ENCODE results near the gene MORN1.
"Not testable (repeated sequence)": the region's sequence is repeated elsewhere in the genome, so short reads cannot be mapped to it uniquely, and the experiment has no call there.

The MORN1 gene

DNA sequence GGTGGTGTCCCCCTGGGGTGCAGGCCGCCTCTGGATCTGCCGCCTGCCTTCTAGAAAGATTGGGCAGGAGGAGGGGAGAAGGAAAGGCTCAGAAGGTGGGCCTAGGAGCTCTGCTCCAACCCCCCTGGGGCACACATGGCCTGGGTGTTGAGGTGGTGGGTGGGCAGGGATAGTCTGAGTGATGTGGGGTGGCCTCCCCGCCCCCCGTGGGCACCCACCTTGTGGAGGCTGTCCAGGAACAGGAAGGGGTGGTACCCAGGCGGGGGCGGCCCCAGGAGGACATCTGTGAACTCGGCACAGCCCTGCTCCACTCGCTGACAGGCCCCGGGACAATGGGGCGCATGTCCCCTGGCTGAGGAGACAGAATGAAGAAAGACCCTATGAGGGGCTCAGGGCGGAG is 54.9 kb downstream of the MORN1 start:
- ATAC-seq (ENCODE audit: low read depth) (no peak), DNase-seq (ENCODE audit: low spot score in 2 of 2) (no peak)
- Mint-ChIP-seq H3K4me3 (no peak overlapping the region), H3K9me3 (no peaks in the 10 kb centered on the region), H3K27me3 (peaks cover 3% of the 10 kb centered on the region), H3K4me1 (peaks cover 3% of the 10 kb centered on the region), H3K27ac (no peak overlapping the region), H3K36me3 (no peaks in the 10 kb centered on the region)

DNA sequence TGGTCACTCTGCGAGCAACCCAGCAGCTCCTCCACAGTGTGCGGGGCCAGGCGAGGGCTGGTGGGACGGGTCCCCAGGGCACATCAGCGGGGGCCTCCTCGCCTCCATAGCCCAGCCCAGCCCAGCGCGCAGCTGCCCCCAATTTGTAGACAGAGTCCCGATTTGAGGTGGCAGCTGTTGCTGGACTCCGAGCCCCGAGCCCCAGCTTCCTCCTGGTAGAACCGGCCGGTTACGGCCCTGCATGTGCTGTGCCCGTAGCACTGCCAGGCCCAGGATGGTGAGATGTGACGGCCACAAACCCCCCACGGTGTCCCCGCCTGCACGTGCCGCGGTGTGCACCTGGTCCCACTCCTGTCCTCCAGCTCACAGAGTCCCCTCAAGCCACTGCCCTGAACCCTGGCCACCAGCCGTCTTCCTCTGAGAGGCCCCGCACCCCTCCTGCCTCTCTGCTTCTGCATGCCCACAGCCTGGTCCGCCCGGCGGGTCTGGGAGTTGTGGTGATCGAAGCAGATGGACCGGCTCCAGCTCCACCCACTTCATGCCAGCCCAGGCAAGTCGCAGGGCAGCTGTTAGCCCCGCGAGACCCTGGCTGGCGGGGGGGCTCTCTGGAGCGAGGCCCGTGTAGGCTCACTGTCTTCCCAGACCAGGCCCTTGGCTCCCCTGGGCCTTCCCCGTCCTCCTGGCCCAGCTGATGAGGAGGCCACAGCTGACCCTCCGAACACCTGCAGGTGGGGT is 55.5 kb downstream of the MORN1 start:
- DNase-seq (ENCODE audit: low spot score in 2 of 2) (no peak), ATAC-seq (ENCODE audit: low read depth) (no peak)
- H3K27ac Mint-ChIP-seq: peak overlapping the region; percentile 50
- no peaks in the 10 kb centered on the region for H3K9me3 Mint-ChIP-seq
- no peak overlapping the region for H3K4me3 Mint-ChIP-seq
- H3K27me3 Mint-ChIP-seq: peaks cover 3% of the 10 kb centered on the region
- H3K4me1 Mint-ChIP-seq: peaks cover 3% of the 10 kb centered on the region
- no peaks in the 10 kb centered on the region for H3K36me3 Mint-ChIP-seq

DNA sequence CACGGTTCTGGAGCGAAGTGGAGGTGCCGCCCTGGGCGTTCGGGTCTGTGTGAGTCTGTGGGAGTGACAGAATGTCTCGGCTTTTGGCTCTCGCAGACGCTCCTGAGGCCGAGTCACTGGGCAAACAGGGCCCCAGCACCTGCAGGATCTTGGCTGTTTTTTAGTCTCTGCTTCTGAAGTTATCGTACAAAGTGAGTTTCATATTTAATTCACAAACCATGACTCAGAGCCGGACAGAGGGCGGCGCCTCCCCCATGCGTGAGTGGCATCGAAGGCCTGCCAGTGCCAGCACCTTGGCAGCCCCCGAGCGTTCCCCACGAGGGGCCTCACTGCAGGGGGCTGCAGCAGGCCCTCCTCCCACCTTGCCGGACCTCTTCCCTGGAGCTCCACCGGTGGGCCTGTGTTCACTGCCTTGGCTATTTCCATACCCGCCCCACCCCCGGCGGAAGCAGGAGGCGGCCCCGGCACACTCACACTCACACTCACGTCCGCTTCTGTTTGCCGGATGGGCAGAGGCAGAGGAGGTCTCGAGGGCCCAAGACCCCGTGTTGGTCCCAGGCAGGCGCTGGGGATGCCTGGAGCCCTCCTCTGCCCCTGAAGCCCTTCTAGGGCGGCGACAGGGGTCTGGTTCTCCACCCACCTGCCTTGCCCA is 56.3 kb downstream of the MORN1 start:
- Mint-ChIP-seq H3K9me3 (no peaks in the 10 kb centered on the region), H3K36me3 (no peaks in the 10 kb centered on the region), H3K27me3 (peaks cover 3% of the 10 kb centered on the region), H3K27ac (no peak overlapping the region), H3K4me3 (no peak overlapping the region), H3K4me1 (no peaks in the 10 kb centered on the region)
- ATAC-seq (ENCODE audit: low read depth) (no peak), DNase-seq (ENCODE audit: low spot score in 2 of 2) (no peak)

DNA sequence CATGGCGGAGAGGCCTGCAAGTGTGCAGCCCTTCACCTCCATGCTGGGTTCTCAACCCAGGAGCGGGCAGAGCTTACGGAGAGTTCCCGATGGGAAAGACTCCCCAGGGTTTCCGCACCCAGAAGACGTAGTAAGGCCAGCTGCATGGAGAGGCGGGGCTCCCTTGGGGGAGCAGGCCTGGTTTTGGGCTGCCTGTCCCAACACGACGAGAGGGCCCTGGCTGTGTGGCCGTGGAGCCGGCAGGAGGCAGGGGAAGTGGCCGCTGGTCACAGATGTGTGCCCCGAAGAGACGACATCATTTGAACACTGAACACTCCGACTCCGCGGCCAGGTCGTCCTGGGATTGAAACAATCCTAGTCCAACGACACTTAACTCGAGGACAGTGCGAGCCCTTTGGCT is 57.0 kb downstream of the MORN1 start:
- no peaks in the 10 kb centered on the region for H3K36me3 Mint-ChIP-seq
- ATAC-seq (ENCODE audit: low read depth) (no peak), DNase-seq (ENCODE audit: low spot score in 2 of 2) (no peak)
- no peak overlapping the region for H3K27ac Mint-ChIP-seq
- H3K4me1 Mint-ChIP-seq: no peaks in the 10 kb centered on the region
- no peak overlapping the region for H3K4me3 Mint-ChIP-seq
- no peaks in the 10 kb centered on the region for H3K9me3 Mint-ChIP-seq
- H3K27me3 Mint-ChIP-seq: peaks cover 3% of the 10 kb centered on the region

DNA sequence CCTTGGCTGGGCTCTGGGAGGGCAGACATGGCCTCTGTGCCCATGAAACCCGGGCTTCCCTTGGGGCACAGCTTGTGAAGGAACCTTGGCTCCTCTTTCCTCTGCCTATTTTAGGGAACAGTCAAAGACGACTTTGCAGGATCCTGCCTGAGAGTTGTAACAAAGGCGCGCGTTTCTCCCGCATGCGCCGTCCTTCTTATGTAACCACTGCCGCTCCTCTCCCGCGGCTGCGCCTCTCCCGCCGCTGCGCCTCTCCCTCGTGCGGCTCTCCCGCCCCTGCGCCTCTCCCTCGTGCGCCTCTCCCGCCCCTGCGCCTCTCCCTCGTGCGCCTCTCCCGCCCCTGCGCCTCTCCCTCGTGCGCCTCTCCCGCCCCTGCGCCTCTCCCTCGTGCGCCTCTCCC is 59.8 kb downstream of the MORN1 start:
- not testable (repeated sequence) for H3K4me1 Mint-ChIP-seq; H3K9me3 Mint-ChIP-seq; H3K27me3 Mint-ChIP-seq; ATAC-seq (ENCODE audit: low read depth); H3K36me3 Mint-ChIP-seq; H3K4me3 Mint-ChIP-seq; DNase-seq (ENCODE audit: low spot score in 2 of 2); H3K27ac Mint-ChIP-seq

DNA sequence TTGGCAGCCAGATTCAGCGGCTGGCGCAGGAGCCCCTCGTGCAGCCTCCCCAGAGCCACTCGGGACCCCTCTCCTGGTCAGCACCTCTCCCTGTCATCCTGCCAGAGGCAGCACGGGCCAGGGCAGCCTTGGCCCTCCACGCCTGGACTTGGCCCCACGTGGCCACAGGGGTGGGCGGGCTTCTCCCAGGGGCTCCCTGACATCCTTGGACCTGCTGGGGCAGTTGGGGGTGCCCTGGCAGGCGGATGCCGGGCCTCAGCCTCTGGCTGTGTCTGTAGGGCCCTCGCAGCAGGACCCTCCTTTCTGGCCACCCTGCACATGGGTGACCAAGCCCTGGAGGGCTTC is 60.2 kb downstream of the MORN1 start:
- Mint-ChIP-seq H3K9me3 (no peaks in the 10 kb centered on the region), H3K36me3 (no peaks in the 10 kb centered on the region), H3K27ac (no peak overlapping the region), H3K4me3 (no peak overlapping the region), H3K27me3 (peaks cover 3% of the 10 kb centered on the region), H3K4me1 (peaks cover 5% of the 10 kb centered on the region)
- no peak for ATAC-seq (ENCODE audit: low read depth)
- DNase-seq (ENCODE audit: low spot score in 2 of 2): no peak

DNA sequence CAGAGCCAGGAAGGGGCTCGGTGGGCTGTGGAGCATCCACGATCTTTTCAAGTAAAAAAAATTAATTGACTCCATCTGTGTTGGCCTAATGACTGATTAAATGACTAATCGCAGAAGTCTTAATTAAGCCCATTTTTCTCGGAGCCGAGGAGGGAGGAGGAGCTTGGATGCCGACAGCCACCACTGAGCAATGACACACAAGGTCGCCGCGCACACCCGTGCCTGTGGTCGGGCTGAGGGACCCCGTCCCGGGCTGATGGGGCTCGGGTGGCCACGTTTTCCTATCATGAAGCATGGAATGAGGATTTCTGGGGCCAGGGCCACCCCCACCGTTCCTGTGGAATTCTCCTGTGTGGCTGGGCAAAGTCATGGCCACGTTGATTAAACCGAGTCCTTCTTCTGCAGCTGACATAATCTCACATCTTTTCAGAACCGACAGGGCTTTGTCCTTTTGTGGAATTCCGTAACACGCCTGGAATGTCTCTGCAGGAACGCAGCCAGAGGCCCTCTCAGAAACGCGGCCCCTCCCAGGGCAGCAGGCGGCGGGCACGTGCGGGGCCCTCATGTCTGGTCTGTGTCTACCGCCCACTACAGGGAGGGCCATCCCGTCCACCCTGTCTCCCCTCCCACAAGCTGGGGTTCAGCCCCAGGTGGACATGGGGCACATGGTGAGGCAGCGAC is 60.7 kb downstream of the MORN1 start:
- Mint-ChIP-seq H3K4me3 (no peak overlapping the region), H3K4me1 (peaks cover 5% of the 10 kb centered on the region), H3K9me3 (no peaks in the 10 kb centered on the region), H3K36me3 (no peaks in the 10 kb centered on the region), H3K27me3 (peaks cover 3% of the 10 kb centered on the region), H3K27ac (no peak overlapping the region)
- DNase-seq (ENCODE audit: low spot score in 2 of 2) (no peak), ATAC-seq (ENCODE audit: low read depth) (no peak)

DNA sequence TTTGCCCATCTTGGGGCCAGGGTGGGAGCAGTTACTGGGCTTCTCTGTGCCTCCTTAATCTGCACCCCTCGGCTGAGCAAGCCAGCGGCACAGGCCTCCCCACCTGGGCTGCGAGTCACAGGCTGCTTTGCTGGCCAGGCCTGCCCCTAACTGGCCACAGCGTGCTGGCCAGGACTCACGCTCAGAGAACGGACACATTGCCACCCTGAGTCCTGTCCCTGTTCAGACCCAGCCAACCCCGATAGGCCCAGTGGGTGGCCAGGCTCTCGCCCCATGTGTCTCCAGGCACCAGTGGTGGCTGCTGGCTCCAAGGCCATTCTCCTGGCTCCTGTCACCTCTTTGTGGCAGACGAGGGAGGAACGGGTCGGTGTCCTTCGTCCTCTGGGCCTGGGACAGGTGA is 61.3 kb downstream of the MORN1 start:
- H3K9me3 Mint-ChIP-seq: peaks cover 2% of the 10 kb centered on the region
- no peak for DNase-seq (ENCODE audit: low spot score in 2 of 2)
- peaks cover 1% of the 10 kb centered on the region for H3K27me3 Mint-ChIP-seq
- ATAC-seq (ENCODE audit: low read depth): no peak
- H3K36me3 Mint-ChIP-seq: peaks cover 2% of the 10 kb centered on the region
- H3K27ac Mint-ChIP-seq: no peak overlapping the region
- H3K4me3 Mint-ChIP-seq: no peak overlapping the region
- H3K4me1 Mint-ChIP-seq: peaks cover 7% of the 10 kb centered on the region

DNA sequence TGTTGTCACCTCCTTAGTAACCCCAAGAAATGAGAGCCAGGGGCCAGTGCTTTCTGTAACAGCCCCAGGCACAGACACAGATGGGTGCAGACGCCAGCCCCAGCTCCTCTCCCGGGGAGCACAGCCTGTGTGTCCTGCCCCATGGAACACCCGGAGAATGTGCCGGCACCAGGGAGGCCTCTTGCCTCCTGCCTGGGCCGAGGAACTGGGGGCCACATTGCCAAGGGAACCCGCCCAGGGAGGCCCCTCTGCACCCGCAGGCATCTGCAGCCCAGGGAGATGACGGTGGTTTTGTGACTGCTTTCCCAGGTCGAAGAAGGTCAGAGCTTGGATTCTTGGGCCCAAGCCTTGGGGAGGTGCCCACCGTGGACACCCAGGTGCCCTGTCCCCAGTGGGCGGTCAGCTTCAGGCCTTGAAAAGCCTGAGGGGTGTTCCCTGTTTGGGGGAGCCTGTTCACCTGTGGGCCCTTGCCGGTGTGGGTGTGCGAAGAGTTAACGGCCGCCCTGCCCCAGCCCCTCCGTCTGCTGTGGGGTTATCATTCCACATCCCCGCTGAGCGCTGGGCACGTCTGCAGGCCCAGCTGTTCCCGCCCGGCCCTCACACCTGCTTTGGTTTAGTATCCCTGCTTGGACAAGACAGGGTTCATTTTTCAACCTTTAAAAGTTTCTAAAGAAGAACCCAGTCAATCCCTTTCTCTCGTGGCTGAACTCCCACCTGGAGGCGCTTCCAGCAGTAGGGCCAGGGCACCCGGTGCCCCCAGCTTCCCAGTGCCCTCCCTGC is 62.5 kb downstream of the MORN1 start:
- Mint-ChIP-seq H3K27ac (no peak overlapping the region), H3K27me3 (peaks cover 1% of the 10 kb centered on the region)

DNA sequence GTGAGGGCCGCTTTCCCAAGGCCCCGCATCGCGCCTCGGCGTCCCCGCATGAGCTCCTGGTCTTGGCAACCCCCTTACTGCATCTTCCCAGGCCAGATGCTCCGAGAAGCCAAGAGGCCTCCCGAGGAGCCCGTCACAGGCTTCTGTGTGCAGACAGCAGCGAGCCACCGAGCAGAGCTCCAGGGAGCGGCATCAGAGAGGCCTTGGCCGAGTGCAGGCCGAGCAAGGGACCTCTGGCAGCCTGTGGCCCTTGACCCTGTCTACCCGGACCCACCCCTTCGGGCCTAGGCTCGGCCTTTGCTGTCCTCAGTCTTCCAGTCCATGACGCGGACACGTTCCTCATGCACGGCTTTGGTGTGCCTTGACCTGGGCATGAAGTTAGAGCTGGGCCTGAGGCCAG is 63.5 kb downstream of the MORN1 start:
- Mint-ChIP-seq H3K4me1 (peaks cover 8% of the 10 kb centered on the region), H3K27me3 (peaks cover 1% of the 10 kb centered on the region), H3K9me3 (peaks cover 3% of the 10 kb centered on the region), H3K27ac (no peak overlapping the region), H3K36me3 (peaks cover 3% of the 10 kb centered on the region), H3K4me3 (no peak overlapping the region)
- DNase-seq (ENCODE audit: low spot score in 2 of 2): no peak
- no peak for ATAC-seq (ENCODE audit: low read depth)

More for the DNA sequence above, 62.5 kb downstream of the MORN1 start:
- Mint-ChIP-seq H3K4me1 (peaks cover 8% of the 10 kb centered on the region), H3K4me3 (no peak overlapping the region), H3K36me3 (peaks cover 3% of the 10 kb centered on the region), H3K9me3 (peaks cover 3% of the 10 kb centered on the region)
- DNase-seq (ENCODE audit: low spot score in 2 of 2) (no peak), ATAC-seq (ENCODE audit: low read depth) (no peak)

DNA sequence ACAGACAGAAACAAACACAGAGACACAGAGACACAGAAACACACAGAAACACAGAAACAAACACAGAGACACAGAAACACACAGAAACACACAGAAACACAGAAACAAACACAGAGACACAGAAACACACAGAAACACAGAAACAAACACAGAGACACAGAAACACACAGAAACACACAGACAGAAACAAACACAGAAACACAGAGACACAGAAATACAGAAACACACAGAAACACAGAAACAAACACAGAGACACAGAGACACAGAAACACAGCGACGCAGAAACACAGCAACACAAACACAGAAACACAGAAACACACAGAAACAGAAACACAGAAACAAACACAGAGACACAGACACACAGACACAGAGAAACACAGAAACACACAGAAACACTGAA is 64.2 kb downstream of the MORN1 start:
- not testable (repeated sequence) for H3K4me3 Mint-ChIP-seq, H3K4me1 Mint-ChIP-seq
- H3K27ac Mint-ChIP-seq: peak overlapping the region; percentile 16

DNA sequence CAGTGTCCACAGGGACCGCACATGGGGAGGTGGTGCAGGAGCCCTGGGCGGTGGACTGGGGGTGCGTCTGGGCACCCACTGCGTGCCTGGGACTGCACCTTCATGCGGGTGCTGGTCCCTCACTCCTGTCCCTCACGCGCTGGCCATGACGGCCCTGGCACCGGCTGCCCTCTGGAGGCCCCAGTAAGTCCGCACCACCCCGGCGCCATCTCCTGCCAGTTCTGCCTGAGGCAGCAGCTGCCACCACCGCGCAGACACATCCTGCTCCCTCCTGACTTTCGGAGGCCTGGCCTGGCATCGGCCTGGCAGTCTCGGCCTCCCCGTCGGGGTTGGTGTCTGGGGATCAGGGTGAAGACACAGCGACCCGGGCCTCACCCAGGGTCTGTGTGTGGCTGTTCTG is 64.8 kb downstream of the MORN1 start:
- ATAC-seq (ENCODE audit: low read depth) (no peak), DNase-seq (ENCODE audit: low spot score in 2 of 2) (no peak)
- Mint-ChIP-seq H3K9me3 (peaks cover 3% of the 10 kb centered on the region), H3K4me1 (peaks cover 8% of the 10 kb centered on the region), H3K27ac (no peak overlapping the region), H3K27me3 (no peaks in the 10 kb centered on the region), H3K36me3 (peaks cover 3% of the 10 kb centered on the region), H3K4me3 (no peak overlapping the region)

More for the DNA sequence above, 64.2 kb downstream of the MORN1 start:
- ATAC-seq (ENCODE audit: low read depth); DNase-seq (ENCODE audit: low spot score in 2 of 2); H3K9me3 Mint-ChIP-seq; H3K36me3 Mint-ChIP-seq; H3K27me3 Mint-ChIP-seq: not testable (repeated sequence)

DNA sequence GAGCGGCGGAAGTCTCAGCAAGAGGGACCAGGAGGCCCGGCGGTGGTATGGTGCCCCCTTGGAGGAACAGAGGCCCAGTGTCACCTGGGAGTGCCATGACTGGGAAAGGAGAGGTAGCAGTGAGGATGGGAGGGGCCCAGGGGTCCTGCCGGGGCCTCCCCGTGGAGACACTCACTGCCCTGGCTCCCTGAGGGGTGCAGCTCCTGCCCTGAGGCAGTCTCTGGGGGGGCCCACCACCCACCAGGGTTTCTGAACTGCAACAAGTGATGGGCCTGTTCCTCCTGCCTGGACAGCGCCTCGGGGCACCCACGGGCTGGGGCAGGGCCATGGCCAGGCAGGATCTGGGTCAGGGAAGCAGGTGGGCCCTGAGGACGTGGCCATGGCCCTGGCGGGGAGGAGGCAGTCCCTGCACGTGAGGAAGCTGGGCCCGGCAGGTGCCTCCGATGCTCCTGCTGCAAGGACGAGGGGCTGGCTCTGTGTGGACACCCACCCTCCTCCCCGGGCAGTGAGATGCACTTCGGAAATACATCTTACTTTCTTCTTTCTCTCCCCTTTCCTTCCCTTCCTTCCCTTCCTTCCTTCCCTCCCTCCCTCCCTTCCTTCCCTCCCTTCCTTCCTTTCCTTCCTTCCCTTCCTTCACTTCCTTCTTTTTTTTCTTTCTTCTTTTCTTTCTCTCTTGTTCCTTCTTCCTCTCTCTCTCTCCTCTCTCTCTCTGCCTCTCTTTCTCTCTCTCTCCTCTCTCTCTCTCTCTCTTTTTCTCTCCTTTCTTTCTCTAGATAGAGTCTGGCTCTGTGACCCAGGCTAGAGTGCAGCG is 66.6 kb downstream of the MORN1 start:
- Mint-ChIP-seq H3K9me3 (peaks cover 3% of the 10 kb centered on the region), H3K4me3 (no peak overlapping the region), H3K36me3 (peaks cover 3% of the 10 kb centered on the region), H3K27ac (peak overlapping the region; percentile 94), H3K27me3 (peaks cover 6% of the 10 kb centered on the region), H3K4me1 (peaks cover 8% of the 10 kb centered on the region)
- DNase-seq (ENCODE audit: low spot score in 2 of 2) (no peak), ATAC-seq (ENCODE audit: low read depth) (no peak)

Measured in memory B cell (primary cell).